SK-N-SH (cell line): ENCODE measurements around the gene IRF2.

ENCODE experiments used
- CTCF ChIP-seq: fragments of 200-600 bp; sonication (generic); IDR thresholded peaks from 2 replicates; pipeline ENCODE4 v1.6.1; 2017; ENCODE audit warnings: antibody characterized with exemption, mild to moderate bottlenecking, moderate library complexity
- GATA2 ChIP-seq: sonication (generic); formaldehyde crosslinking; IDR thresholded peaks from 2 replicates; pipeline ENCODE4 v1.5.0; 2020; ENCODE audit warnings: mild to moderate bottlenecking, missing genetic modification reagents
- MEF2A ChIP-seq: IDR thresholded peaks from 2 replicates; pipeline ENCODE4 v1.4.0; 2012; ENCODE audit warnings: low read depth, borderline replicate concordance
- RAD21 ChIP-seq: IDR thresholded peaks from 2 replicates; pipeline ENCODE4 v1.6.1; 2012; ENCODE audit warnings: mild to moderate bottlenecking, low read length
- TAF1 ChIP-seq: IDR thresholded peaks from 2 replicates; pipeline ENCODE4 v1.6.1; 2012; ENCODE audit warnings: low read depth, mild to moderate bottlenecking, low read length, moderate library complexity, borderline replicate concordance
- TEAD4 ChIP-seq: IDR thresholded peaks from 2 replicates; pipeline ENCODE4 v1.4.0; 2012; ENCODE audit warnings: mild to moderate bottlenecking, borderline replicate concordance; ENCODE audit not compliant: insufficient read depth

- TF ChIP-seq CTCF = no peak
- TF ChIP-seq GATA2 (CRISPR knock-in tag) = no peak
- TF ChIP-seq MEF2A = no peak
- TF ChIP-seq TEAD4 = no peak
- TF ChIP-seq TAF1 = no peak
- TF ChIP-seq RAD21 = no peak
These were observed 41.3 kb upstream of the IRF2 start for GRCh38 chr4:184515606-184516005.
